ENCODE measurements around the gene ZDHHC20. TPM values are rescaled to one million over a fixed set of nuclear protein-coding genes. Genes with fewer than 3 reads are reported as not detected.
A peak's percentile ranks its signal among the peaks of the same experiment; 100 is the strongest.

Gene ZDHHC20
- total RNA-seq, 2 experiments from 2014 or later: 78.9 to 99.9 TPM

GRCh38 chr13:21342699-21343442, 116.2 kb downstream of the ZDHHC20 start:
- no peaks in the 10 kb centered on the region for H3K36me3 Mint-ChIP-seq
- H3K4me1 Mint-ChIP-seq: peaks cover 21% of the 10 kb centered on the region
- DNase-seq: no peak
- H3K27me3 Mint-ChIP-seq: no peaks in the 10 kb centered on the region
- H3K27ac Mint-ChIP-seq: no peak overlapping the region
- no peaks in the 10 kb centered on the region for H3K9me3 Mint-ChIP-seq
- H3K4me3 Mint-ChIP-seq: peak overlapping the region; percentile 75
- POLR2A ChIA-PET: interaction anchor here (0.9 to 2.4 kb wide), 4 partner anchors 42 to 261 kb away, joined by 3 to 9 read pairs (median 6); partner anchors contain the start of genes MICU2, MRPL57, SKA3 and ZDHHC20
- ATAC-seq (ENCODE audit: low read depth): no peak

GRCh38 chr13:21341637-21342422, 117.3 kb downstream of the ZDHHC20 start:
- DNase-seq: no peak
- H3K36me3 Mint-ChIP-seq: peaks cover 1% of the 10 kb centered on the region
- POLR2A ChIA-PET: interaction anchor here (2.2 kb wide), 1 partner anchor 165 kb away, joined by 8 read pairs; the partner anchor contains the start of genes MRPL57 and SKA3
- no peaks in the 10 kb centered on the region for H3K9me3 Mint-ChIP-seq
- no peak overlapping the region for H3K27ac Mint-ChIP-seq
- H3K4me3 Mint-ChIP-seq: no peak overlapping the region
- no peaks in the 10 kb centered on the region for H3K27me3 Mint-ChIP-seq
- no peak for ATAC-seq (ENCODE audit: low read depth)
- H3K4me1 Mint-ChIP-seq: peaks cover 21% of the 10 kb centered on the region

- H3K4me1 Mint-ChIP-seq: peaks cover 7% of the 10 kb centered on the region
- H3K4me3 Mint-ChIP-seq: no peak overlapping the region
- POLR2A ChIA-PET: no interaction called here
- DNase-seq: no peak
- no peak for ATAC-seq (ENCODE audit: low read depth)
- peaks cover 2% of the 10 kb centered on the region for H3K36me3 Mint-ChIP-seq
- H3K27ac Mint-ChIP-seq: no peak overlapping the region
- H3K9me3 Mint-ChIP-seq: no peaks in the 10 kb centered on the region
- H3K27me3 Mint-ChIP-seq: no peaks in the 10 kb centered on the region
Measured at GRCh38 chr13:21338639-21339278, 120.3 kb downstream of the ZDHHC20 start.

GRCh38 chr13:21338156-21338555, 120.9 kb downstream of the ZDHHC20 start:
- Mint-ChIP-seq H3K4me1 (peaks cover 2% of the 10 kb centered on the region), H3K27me3 (no peaks in the 10 kb centered on the region), H3K36me3 (peaks cover 4% of the 10 kb centered on the region), H3K4me3 (no peak overlapping the region), H3K27ac (no peak overlapping the region), H3K9me3 (no peaks in the 10 kb centered on the region)
- POLR2A ChIA-PET: no interaction called here
- DNase-seq (no peak), ATAC-seq (ENCODE audit: low read depth) (no peak)

GRCh38 chr13:21336609-21337349, 122.3 kb downstream of the ZDHHC20 start:
- Mint-ChIP-seq H3K27me3 (no peaks in the 10 kb centered on the region), H3K4me3 (no peak overlapping the region), H3K4me1 (no peaks in the 10 kb centered on the region), H3K36me3 (peaks cover 6% of the 10 kb centered on the region), H3K27ac (no peak overlapping the region), H3K9me3 (no peaks in the 10 kb centered on the region)
- no peak for DNase-seq
- POLR2A ChIA-PET: no interaction called here
- no peak for ATAC-seq (ENCODE audit: low read depth)

- H3K9me3 Mint-ChIP-seq: no peaks in the 10 kb centered on the region
- no peaks in the 10 kb centered on the region for H3K27me3 Mint-ChIP-seq
- peaks cover 15% of the 10 kb centered on the region for H3K4me1 Mint-ChIP-seq
- H3K36me3 Mint-ChIP-seq: peaks cover 9% of the 10 kb centered on the region
- H3K27ac Mint-ChIP-seq: no peak overlapping the region
- no peak for ATAC-seq (ENCODE audit: low read depth)
- POLR2A ChIA-PET: no interaction called here
- H3K4me3 Mint-ChIP-seq: no peak overlapping the region
- DNase-seq: no peak
Measured at GRCh38 chr13:21333186-21333585, 125.9 kb downstream of the ZDHHC20 start.

GRCh38 chr13:21330126-21330861, 128.8 kb downstream of the ZDHHC20 start:
- peak overlapping the region; percentile 11 for H3K27ac Mint-ChIP-seq
- H3K9me3 Mint-ChIP-seq: no peaks in the 10 kb centered on the region
- no peaks in the 10 kb centered on the region for H3K27me3 Mint-ChIP-seq
- POLR2A ChIA-PET: no interaction called here
- no peak for DNase-seq
- peaks cover 19% of the 10 kb centered on the region for H3K4me1 Mint-ChIP-seq
- no peak for ATAC-seq (ENCODE audit: low read depth)
- no peak overlapping the region for H3K4me3 Mint-ChIP-seq
- H3K36me3 Mint-ChIP-seq: peaks cover 8% of the 10 kb centered on the region

- no peaks in the 10 kb centered on the region for H3K27me3 Mint-ChIP-seq
- no peak overlapping the region for H3K4me3 Mint-ChIP-seq
- ATAC-seq (ENCODE audit: low read depth) (no peak), DNase-seq (no peak)
- POLR2A ChIA-PET: no interaction called here
- H3K9me3 Mint-ChIP-seq: no peaks in the 10 kb centered on the region
- peaks cover 10% of the 10 kb centered on the region for H3K36me3 Mint-ChIP-seq
- H3K27ac Mint-ChIP-seq: no peak overlapping the region
- H3K4me1 Mint-ChIP-seq: peaks cover 21% of the 10 kb centered on the region
Measured at GRCh38 chr13:21328836-21329477, 130.1 kb downstream of the ZDHHC20 start.

- DNase-seq (no peak), ATAC-seq (ENCODE audit: low read depth) (no peak)
- POLR2A ChIA-PET: no interaction called here
- H3K36me3 Mint-ChIP-seq: peaks cover 8% of the 10 kb centered on the region
- H3K27ac Mint-ChIP-seq: no peak overlapping the region
- no peaks in the 10 kb centered on the region for H3K27me3 Mint-ChIP-seq
- peaks cover 21% of the 10 kb centered on the region for H3K4me1 Mint-ChIP-seq
- H3K4me3 Mint-ChIP-seq: no peak overlapping the region
- no peaks in the 10 kb centered on the region for H3K9me3 Mint-ChIP-seq
Measured at GRCh38 chr13:21328201-21328600, 130.9 kb downstream of the ZDHHC20 start.

- POLR2A ChIA-PET: no interaction called here
- H3K4me3 Mint-ChIP-seq: peak overlapping the region; percentile 61
- ATAC-seq (ENCODE audit: low read depth) (peak; percentile 73), DNase-seq (no peak)
- H3K27ac Mint-ChIP-seq: no peak overlapping the region
- no peaks in the 10 kb centered on the region for H3K9me3 Mint-ChIP-seq
- no peaks in the 10 kb centered on the region for H3K27me3 Mint-ChIP-seq
- H3K36me3 Mint-ChIP-seq: peaks cover 6% of the 10 kb centered on the region
- peaks cover 21% of the 10 kb centered on the region for H3K4me1 Mint-ChIP-seq
Measured at GRCh38 chr13:21326155-21327031, 132.7 kb downstream of the ZDHHC20 start.

- Mint-ChIP-seq H3K4me3 (no peak overlapping the region), H3K36me3 (peaks cover 6% of the 10 kb centered on the region), H3K27me3 (no peaks in the 10 kb centered on the region), H3K4me1 (peaks cover 13% of the 10 kb centered on the region), H3K9me3 (no peaks in the 10 kb centered on the region), H3K27ac (no peak overlapping the region)
- ATAC-seq (ENCODE audit: low read depth) (no peak), DNase-seq (no peak)
- POLR2A ChIA-PET: no interaction called here
Measured at GRCh38 chr13:21324803-21325202, 134.3 kb downstream of the ZDHHC20 start.
